HG02943 (cell line): ENCODE data around the gene PHLPP2.
A peak's percentile ranks its signal among the peaks of the same experiment; 100 is the strongest.

Experiments
- ATAC-seq: cut with Tn5 transposase; IDR thresholded peaks from one replicate; pipeline ENCODE4 v1.9.1; 2021; ENCODE audit warnings: mild to moderate bottlenecking, low read depth, moderate library complexity; ENCODE audit not compliant: unreplicated experiment

The PHLPP2 gene

GRCh38 chr16:71724320-71724751 lies at the start of gene PHLPP2:
Gene PHLPP2 (minus strand): TSS chr16:71724701. CDS start chr16:71714795, 9,906 bp downstream.
- no peak for ATAC-seq

DNA sequence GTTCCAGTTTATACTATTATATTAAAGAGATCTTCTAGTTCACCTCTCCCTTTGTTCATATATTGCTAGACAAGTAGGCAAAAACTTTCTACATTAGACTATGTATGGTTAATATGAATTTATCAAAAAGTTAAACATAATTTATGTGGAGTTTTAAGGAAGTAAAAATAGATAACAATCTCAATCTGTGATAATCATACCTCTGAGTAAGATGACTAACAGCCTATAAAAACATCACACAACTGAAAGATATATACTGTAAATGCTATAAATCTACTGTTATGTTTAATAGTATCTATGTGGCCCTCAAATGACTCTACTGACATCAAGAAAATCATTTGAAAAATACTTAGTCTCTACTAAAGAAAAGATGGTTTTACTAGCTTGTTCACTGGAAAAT lies 47.1 kb upstream of the PHLPP2 start:
- no peak for ATAC-seq

DNA sequence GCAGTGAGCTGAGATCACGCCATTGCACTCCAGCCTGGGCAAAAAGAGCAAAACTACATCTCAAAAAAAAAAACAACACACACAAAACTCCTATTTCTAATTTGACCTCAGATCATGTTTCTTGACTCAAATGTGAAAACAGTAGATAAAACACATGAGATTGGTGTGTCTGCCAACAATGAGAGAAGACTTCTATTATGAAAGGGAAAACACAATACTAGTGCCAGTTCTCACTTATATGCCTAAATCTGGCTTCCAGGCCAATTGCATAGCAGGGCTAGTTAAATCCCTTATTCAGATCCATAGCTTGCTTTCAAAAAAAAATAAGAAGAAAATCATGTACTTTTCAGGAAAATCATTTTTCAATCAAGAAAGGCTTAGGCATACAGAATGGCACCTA lies 44.7 kb upstream of the PHLPP2 start:
- ATAC-seq, result no peak

DNA sequence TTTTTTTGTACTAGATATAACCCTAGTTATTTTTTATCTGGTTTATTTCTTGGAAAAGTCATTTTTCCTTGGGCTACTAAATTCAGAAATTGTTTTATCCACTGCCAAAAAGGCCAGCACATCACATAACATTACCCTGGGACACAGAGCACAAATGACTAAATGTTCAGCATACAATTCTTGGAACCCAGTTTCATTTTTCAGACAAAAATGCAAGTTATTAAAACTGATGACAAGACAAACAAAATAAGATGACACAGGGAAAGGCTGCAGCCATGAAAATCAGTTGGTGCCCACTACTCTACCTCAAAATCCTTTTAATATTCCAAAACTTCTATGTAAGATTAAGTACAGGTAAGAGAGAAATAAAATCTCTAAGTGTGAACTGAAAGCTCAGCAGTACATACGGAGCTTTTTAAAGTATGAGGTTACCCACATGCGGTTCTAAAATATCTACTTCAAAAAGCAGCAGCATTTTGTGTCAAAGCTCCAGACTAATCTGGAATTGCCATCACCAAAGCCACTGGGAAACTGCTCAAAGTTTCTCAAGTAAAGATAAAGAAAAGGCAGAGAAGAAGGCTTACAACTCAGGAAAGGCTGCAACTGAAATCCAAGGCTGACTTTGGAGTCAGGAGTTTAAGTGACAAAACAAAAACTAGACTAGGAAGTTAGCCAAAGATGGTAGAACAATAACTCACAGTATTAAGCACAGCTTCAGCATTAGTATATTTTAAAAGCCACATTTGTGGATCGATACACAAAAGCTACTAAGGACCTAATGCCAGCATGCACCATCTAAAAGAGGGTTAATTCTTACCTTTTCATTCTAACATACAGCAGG lies 42.8 kb upstream of the PHLPP2 start:
- ATAC-seq, result no peak

DNA sequence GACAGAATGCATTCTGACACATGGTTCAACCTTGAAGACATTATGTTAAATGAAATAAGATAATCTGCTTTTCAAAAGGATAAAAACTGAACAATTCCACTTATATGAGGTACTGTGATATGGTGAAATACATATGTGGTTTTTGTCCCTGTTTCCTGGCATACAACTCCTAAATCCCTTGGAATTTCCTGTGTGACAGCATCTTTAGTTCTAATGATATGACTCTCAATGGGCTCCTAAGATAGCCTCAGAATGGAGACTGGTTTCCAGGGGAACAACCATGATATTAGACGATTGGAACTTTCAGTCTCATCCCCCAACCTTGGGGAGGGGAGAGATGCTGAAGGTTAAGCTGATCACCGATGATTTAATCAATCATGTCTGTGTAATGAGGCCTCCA lies 37.7 kb upstream of the PHLPP2 start:
- no peak for ATAC-seq

GRCh38 chr16:71761097-71761496 lies 36.6 kb upstream of the PHLPP2 start:
- ATAC-seq, result no peak

- no peak for ATAC-seq
Measured at GRCh38 chr16:71758293-71758760, 33.8 kb upstream of the PHLPP2 start.

DNA sequence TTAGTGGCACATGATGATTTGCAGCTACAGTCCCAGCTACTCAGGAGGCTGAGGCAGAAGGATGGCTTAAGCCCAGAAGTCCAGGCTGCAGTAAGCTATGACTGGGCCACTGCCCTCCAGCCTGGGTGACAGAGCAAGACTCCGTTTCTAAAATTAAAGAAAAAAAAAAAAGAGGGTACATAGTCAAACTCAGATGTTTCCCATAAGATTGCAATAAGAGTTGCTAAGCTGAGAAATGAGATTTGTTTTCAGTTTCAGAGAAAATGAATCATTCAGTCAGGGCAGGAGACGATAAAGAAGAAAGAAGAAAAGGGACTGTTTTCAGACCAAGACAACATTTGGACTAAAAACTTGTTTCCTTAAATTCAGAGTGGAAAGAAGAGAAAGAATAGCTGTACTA lies 30.2 kb upstream of the PHLPP2 start:
- ATAC-seq, result no peak

- no peak for ATAC-seq
Measured at GRCh38 chr16:71754108-71754507, 29.6 kb upstream of the PHLPP2 start.

GRCh38 chr16:71748226-71748625 lies 23.7 kb upstream of the PHLPP2 start:
- no peak for ATAC-seq

GRCh38 chr16:71746442-71747046 lies 22.0 kb upstream of the PHLPP2 start:
- ATAC-seq, result no peak

GRCh38 chr16:71738855-71739254 lies 14.4 kb upstream of the PHLPP2 start:
- ATAC-seq, result no peak

- no peak for ATAC-seq
Measured at GRCh38 chr16:71737501-71737900, 13.0 kb upstream of the PHLPP2 start.

DNA sequence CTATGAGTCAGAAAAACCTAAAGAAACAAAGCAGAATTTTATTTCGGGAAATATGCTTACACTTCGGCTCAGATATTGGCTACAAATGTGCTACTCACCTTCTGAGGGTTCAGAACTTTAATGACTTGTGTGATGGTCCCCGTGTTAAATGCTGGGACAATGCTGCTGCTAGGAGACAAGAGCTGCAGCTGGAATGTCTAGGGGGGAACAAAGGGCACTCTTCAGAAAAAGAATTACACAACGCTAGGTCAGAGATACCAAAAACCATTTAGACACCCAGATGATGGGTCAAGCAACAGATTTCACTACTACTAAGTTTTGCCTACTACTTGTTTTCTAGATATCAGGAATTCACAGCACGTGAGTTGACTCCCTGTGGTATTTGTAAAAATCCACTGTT lies 10.0 kb upstream of the PHLPP2 start:
- ATAC-seq, result no peak

GRCh38 chr16:71732587-71732986 lies 8.1 kb upstream of the PHLPP2 start:
- ATAC-seq, result no peak

DNA sequence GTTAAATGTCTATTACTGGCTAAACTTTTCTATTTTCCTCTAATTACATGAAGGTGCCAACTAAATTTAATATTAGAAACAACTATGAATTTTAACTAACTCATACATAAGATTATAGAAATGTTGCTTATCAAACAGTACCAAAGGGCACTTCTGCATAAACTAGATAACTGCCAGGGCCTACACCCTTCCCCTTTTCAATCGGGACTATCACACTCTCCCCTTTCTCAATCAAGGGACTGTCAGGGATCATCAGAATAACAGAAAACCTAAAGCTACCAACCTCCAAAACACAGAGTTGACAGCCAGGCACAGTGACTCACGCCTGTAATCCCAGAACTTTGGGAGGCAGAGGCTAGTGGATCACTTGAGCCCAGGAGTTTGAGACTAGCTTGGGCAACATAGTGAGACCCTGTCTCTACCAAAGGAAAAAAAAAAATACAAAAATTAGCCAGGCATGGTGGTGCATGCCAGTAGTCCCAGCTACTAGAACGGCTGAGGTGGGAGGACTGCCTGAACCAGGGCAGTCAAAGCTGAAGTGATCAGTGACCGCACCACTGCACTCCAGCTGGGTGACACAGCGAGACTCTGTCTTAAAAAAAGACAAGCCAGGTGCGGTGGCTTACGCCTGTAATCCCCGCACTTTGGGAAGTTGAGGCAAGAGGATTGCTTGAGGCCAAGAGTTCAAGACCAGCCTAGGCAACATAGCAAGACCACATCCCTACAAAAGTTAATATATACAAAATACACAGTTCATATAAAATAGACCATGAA lies 3.2 kb upstream of the PHLPP2 start:
- no peak for ATAC-seq

GRCh38 chr16:71726476-71727315 lies 2.2 kb upstream of the PHLPP2 start:
- ATAC-seq, result no peak

- ATAC-seq, result peak; percentile 73
Measured at GRCh38 chr16:71723537-71724319, 773 bp downstream of the PHLPP2 start.

GRCh38 chr16:71722801-71723536 lies 1.5 kb downstream of the PHLPP2 start:
- peak; percentile 44 for ATAC-seq
